GM23338 (cell line): Measurements from ENCODE around the gene MBD6. TPM values are rescaled to one million over a fixed set of nuclear protein-coding genes. Genes with fewer than 3 reads are reported as not detected.

ENCODE experiments used
- ATAC-seq: fragments of 200-7000 bp; cut with Tn5 transposase; 3 replicates; pipeline ENCODE4 v1.9.1; 2020
- DNase-seq: peaks from one replicate; pipeline ENCODE4 v3.0.0-alpha.2; 2015; ENCODE audit warnings: low spot score
- H2AFZ ChIP-seq: fragments of 200-600 bp; sonication (generic); 2 replicates; pipeline ENCODE4 v1.8.0; 2016; ENCODE audit warnings: antibody characterized with exemption, mild to moderate bottlenecking, moderate library complexity
- H3F3A ChIP-seq: fragments of 200-600 bp; sonication (generic); replicated peaks from 2 replicates; pipeline ENCODE4 v1.8.0; 2017; ENCODE audit warnings: antibody characterized with exemption, mixed run types, low read depth
- H3K27ac ChIP-seq: fragments of 200-600 bp; sonication (generic); 2 replicates; pipeline ENCODE4 v1.6.1; 2016; ENCODE audit warnings: low read depth
- H3K27me3 ChIP-seq: fragments of 200-600 bp; sonication (generic); 2 replicates; pipeline ENCODE4 v1.8.0; 2016; ENCODE audit warnings: mild to moderate bottlenecking, mixed run types, moderate library complexity; ENCODE audit not compliant: insufficient read depth
- H3K36me3 ChIP-seq: fragments of 200-600 bp; sonication (generic); 2 replicates; pipeline ENCODE4 v1.8.0; 2016; ENCODE audit warnings: mild to moderate bottlenecking; ENCODE audit not compliant: insufficient read depth
- H3K4me1 ChIP-seq: fragments of 200-600 bp; sonication (generic); 2 replicates; pipeline ENCODE4 v1.8.0; 2016; ENCODE audit warnings: mild to moderate bottlenecking, moderate library complexity; ENCODE audit not compliant: insufficient read depth
- H3K4me2 ChIP-seq: fragments of 200-600 bp; sonication (generic); 2 replicates; pipeline ENCODE4 v1.7.1; 2017; ENCODE audit warnings: mixed run types
- H3K4me3 ChIP-seq: fragments of 200-600 bp; sonication (generic); 2 replicates; pipeline ENCODE4 v1.6.1; 2016; ENCODE audit warnings: mixed run types
- H3K79me2 ChIP-seq: fragments of 200-600 bp; sonication (generic); replicated peaks from 2 replicates; pipeline ENCODE4 v1.8.0; 2017; ENCODE audit warnings: mild to moderate bottlenecking; ENCODE audit not compliant: insufficient read depth
- H3K9me2 ChIP-seq: fragments of 200-600 bp; sonication (generic); 2 replicates; pipeline ENCODE4 v1.8.0; 2017; ENCODE audit not compliant: insufficient read depth
- H4K20me1 ChIP-seq: fragments of 200-600 bp; sonication (generic); replicated peaks from 2 replicates; pipeline ENCODE4 v1.8.0; 2017; ENCODE audit warnings: mild to moderate bottlenecking; ENCODE audit not compliant: insufficient read depth
- H3K27ac Mint-ChIP-seq: 2 replicates; pipeline ENCODE4 v1.8.0; 2020; ENCODE audit warnings: inconsistent platforms, mild to moderate bottlenecking, moderate library complexity, mixed read lengths
- H3K27me3 Mint-ChIP-seq: 3 replicates; pipeline ENCODE4 v1.8.0; 2022; ENCODE audit warnings: low read depth, mild to moderate bottlenecking, moderate library complexity, mixed read lengths, inconsistent platforms; ENCODE audit not compliant: insufficient read depth, poor library complexity
- H3K36me3 Mint-ChIP-seq: 3 replicates; pipeline ENCODE4 v1.8.0; 2021; ENCODE audit warnings: low read depth, mild to moderate bottlenecking, inconsistent platforms, moderate library complexity, mixed read lengths
- H3K4me1 Mint-ChIP-seq: 3 replicates; pipeline ENCODE4 v1.8.0; 2020; ENCODE audit warnings: mild to moderate bottlenecking, inconsistent platforms, mixed read lengths
- H3K4me3 Mint-ChIP-seq: 3 replicates; pipeline ENCODE4 v1.8.0; 2021; ENCODE audit warnings: moderate library complexity, mild to moderate bottlenecking, inconsistent platforms, mixed read lengths
- H3K9me3 Mint-ChIP-seq: 3 replicates; pipeline ENCODE4 v1.8.0; 2020; ENCODE audit warnings: moderate library complexity, mild to moderate bottlenecking, inconsistent platforms, mixed read lengths
- CREB1 ChIP-seq: fragments of 250-450 bp; sonication (Bioruptor Pico); IDR thresholded peaks from 2 replicates; pipeline ENCODE4 v1.5.0; 2020; ENCODE audit warnings: low read depth, mild to moderate bottlenecking, moderate library complexity
- ETS1 ChIP-seq: IDR thresholded peaks from 2 replicates; pipeline ENCODE4 v1.6.1; 2016; ENCODE audit warnings: antibody characterized with exemption
- EZH2 ChIP-seq: fragments of 200-600 bp; sonication (generic); IDR thresholded peaks from one replicate; pipeline ENCODE4 v1.8.0; 2017; ENCODE audit warnings: antibody characterized with exemption, mild to moderate bottlenecking, low read depth; ENCODE audit not compliant: unreplicated experiment
- EZH2phosphoT487 ChIP-seq: fragments of 200-600 bp; sonication (generic); IDR thresholded peaks from one replicate; pipeline ENCODE4 v1.8.1; 2018; ENCODE audit warnings: antibody characterized with exemption; ENCODE audit not compliant: unreplicated experiment
- JUNB ChIP-seq: IDR thresholded peaks from one replicate; pipeline ENCODE4 v1.6.1; 2016; ENCODE audit warnings: antibody characterized with exemption; ENCODE audit not compliant: unreplicated experiment
- NANOG ChIP-seq: IDR thresholded peaks from 2 replicates; pipeline ENCODE4 v1.6.1; 2016; ENCODE audit warnings: antibody characterized with exemption, borderline replicate concordance
- POLR2AphosphoS5 ChIP-seq: IDR thresholded peaks from 2 replicates; pipeline ENCODE4 v1.6.1; 2016; ENCODE audit warnings: antibody characterized with exemption, low read depth
- REST ChIP-seq: IDR thresholded peaks from one replicate; pipeline ENCODE4 v1.6.1; 2018; ENCODE audit warnings: antibody characterized with exemption; ENCODE audit not compliant: unreplicated experiment
- STAT1 ChIP-seq: IDR thresholded peaks from one replicate; pipeline ENCODE4 v1.6.1; 2016; ENCODE audit warnings: antibody characterized with exemption; ENCODE audit not compliant: unreplicated experiment
- ZNF114 ChIP-seq: fragments of 250-450 bp; sonication (Bioruptor Pico); IDR thresholded peaks from 2 replicates; pipeline ENCODE4 v1.5.0; 2020; ENCODE audit warnings: mild to moderate bottlenecking, moderate library complexity
- ZNF331 ChIP-seq: fragments of 250-450 bp; sonication (Bioruptor Pico); IDR thresholded peaks from 2 replicates; pipeline ENCODE4 v1.5.0; 2020; ENCODE audit warnings: low read depth, mild to moderate bottlenecking, moderate library complexity
- ZNF462 ChIP-seq: fragments of 250-450 bp; sonication (Bioruptor Pico); IDR thresholded peaks from 2 replicates; pipeline ENCODE4 v1.5.0; 2020; ENCODE audit warnings: mild to moderate bottlenecking, moderate library complexity
- polyA plus RNA-seq: library from polyadenylated mRNA; unstranded; fragments of >200 nt; fragmentation: Nextera tagmentation; extraction: Ambion mirVana; gene quantifications from 2 replicates; pipeline ENCODE4 v1.2.1, GENCODE V29; 2016
- total RNA-seq: library from RNA; depleted of rRNA; stranded (reverse); fragments of >200 nt; shearing (Covaris generic); gene quantifications from 2 replicates; pipeline ENCODE4 v1.2.3, GENCODE V29; 2014
- TF ChIP-seq, protein P1 (sequence below), 2 experiments: fragments of 200-600 bp in 1 of 2; sonication (generic) in 1 of 2; conservative IDR thresholded peaks; 2 replicates each; pipeline versions ENCODE4 v1.5.1 to v1.6.1; 2016 to 2017; ENCODE audit warnings: antibody characterized with exemption in 2 of 2, low read depth in 2 of 2, mild to moderate bottlenecking in 2 of 2, moderate library complexity in 1 of 2

Gene MBD6
- total and polyA plus RNA-seq, 2 experiments from 2014 or later, result 12.5 to 17.1 TPM

GRCh38 chr12:57528831-57529555 is 6.4 kb downstream of the MBD6 start:
- H3K36me3 Mint-ChIP-seq, result peaks cover 62% of the 10 kb centered on the region
- Histone ChIP-seq H3K36me3 (peaks cover 16% of the 10 kb centered on the region), H3K27me3 (no peaks in the 10 kb centered on the region), H2AFZ (no peak overlapping the region), H3F3A (0 out of 2 replicates have a peak, but pooled peaks cover 8% of the 10 kb centered on the region), H3K9me2 (no peaks in the 10 kb centered on the region), H4K20me1 (peaks cover 12% of the 10 kb centered on the region), H3K79me2 (0 out of 2 replicates have a peak, but pooled peaks cover 4% of the 10 kb centered on the region), H3K27ac (no peak overlapping the region), H3K4me1 (peaks cover 8% of the 10 kb centered on the region; the same call in 1 of the 2 replicates), H3K4me2 (no peak overlapping the region), H3K4me3 (no peak overlapping the region)
- H3K27ac Mint-ChIP-seq, result no peak overlapping the region
- TF ChIP-seq POLR2AphosphoS5, result no peak
- no peak for TF ChIP-seq ZNF114 (CRISPR knock-in tag)
- TF ChIP-seq EZH2phosphoT487, result no peak
- no peak for TF ChIP-seq REST
- no peak for TF ChIP-seq JUNB
- no peak for TF ChIP-seq ZNF331 (CRISPR knock-in tag)
- TF ChIP-seq NANOG, result no peak
- no peak for TF ChIP-seq EZH2
- TF ChIP-seq CREB1 (CRISPR knock-in tag), result no peak
- no peak for TF ChIP-seq ETS1
- TF ChIP-seq STAT1, result no peak
- no peak for TF ChIP-seq ZNF462 (CRISPR knock-in tag)
- TF ChIP-seq, protein P1, sequence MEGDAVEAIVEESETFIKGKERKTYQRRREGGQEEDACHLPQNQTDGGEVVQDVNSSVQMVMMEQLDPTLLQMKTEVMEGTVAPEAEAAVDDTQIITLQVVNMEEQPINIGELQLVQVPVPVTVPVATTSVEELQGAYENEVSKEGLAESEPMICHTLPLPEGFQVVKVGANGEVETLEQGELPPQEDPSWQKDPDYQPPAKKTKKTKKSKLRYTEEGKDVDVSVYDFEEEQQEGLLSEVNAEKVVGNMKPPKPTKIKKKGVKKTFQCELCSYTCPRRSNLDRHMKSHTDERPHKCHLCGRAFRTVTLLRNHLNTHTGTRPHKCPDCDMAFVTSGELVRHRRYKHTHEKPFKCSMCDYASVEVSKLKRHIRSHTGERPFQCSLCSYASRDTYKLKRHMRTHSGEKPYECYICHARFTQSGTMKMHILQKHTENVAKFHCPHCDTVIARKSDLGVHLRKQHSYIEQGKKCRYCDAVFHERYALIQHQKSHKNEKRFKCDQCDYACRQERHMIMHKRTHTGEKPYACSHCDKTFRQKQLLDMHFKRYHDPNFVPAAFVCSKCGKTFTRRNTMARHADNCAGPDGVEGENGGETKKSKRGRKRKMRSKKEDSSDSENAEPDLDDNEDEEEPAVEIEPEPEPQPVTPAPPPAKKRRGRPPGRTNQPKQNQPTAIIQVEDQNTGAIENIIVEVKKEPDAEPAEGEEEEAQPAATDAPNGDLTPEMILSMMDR (conservative IDR thresholded peaks at IDR 0.05; ENCODE audit: low read depth in 2 of 2), result no peak
- H3K4me1 Mint-ChIP-seq, result peaks cover 21% of the 10 kb centered on the region
- DNase-seq (no peak), ATAC-seq (no peak)
- H3K27me3 Mint-ChIP-seq, result peaks cover 17% of the 10 kb centered on the region
- H3K4me3 Mint-ChIP-seq, result no peak overlapping the region
- no peaks in the 10 kb centered on the region for H3K9me3 Mint-ChIP-seq
